ENCODE data around the gene SPDYE3. TPM values are rescaled to one million over a fixed set of nuclear protein-coding genes. Genes with fewer than 3 reads are reported as not detected.
"Not testable (repeated sequence)": the region's sequence is repeated elsewhere in the genome, so short reads cannot be mapped to it uniquely, and the experiment has no call there.

Gene SPDYE3
- polyA plus RNA-seq, 2 of the 4 experiments (the other 2 are of a cell fraction): 0.04 TPM

DNA sequence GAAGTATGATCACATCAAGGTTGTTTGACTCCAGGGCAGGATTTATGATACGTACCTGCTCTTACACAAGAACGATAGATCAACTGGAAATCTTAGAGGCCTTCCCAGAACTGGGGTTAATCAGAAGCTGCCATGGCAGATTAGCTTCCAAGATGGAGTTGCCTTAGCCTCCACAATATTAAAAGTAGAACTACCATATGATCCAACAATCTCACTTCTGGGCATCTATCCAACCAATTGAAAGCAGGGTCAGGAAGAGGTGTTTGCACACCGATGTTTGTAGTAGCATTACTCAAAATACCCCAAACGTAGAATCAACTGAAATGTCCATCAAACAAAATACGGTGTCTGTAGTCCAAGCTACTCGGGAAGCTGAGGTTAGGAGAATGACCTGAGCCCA lies 57.0 kb downstream of the SPDYE3 start:
- POLR2A ChIA-PET: no interaction called here
- H3K4me1 ChIP-seq: no peaks in the 10 kb centered on the region
- TF ChIP-seq FOSB (CRISPR knock-in tag; IDR thresholded peaks at IDR 0.05) (no peak), HOXA7 (CRISPR knock-in tag; IDR thresholded peaks at IDR 0.05) (0 out of 2 replicates have a peak, but pooled peaks have one; percentile 20)
- no peak overlapping the region for H3K27ac ChIP-seq
- DNase-seq (ENCODE audit: low read depth in 1 of 2, low spot score in 1 of 2) (no peak), ATAC-seq (no peak), FAIRE-seq (no peak)
- H3K4me2 ChIP-seq: no peak overlapping the region
- 78% methylated on average over 6 of the region's 6 CpGs for WGBS (ENCODE audit: missing lambda C conversion rate)
- no peaks in the 10 kb centered on the region for H3K9me3 ChIP-seq
- CTCF ChIA-PET: interaction anchor here (0.6 to 1.8 kb wide), 5 partner anchors 10 to 195 kb away, joined by 3 to 4 read pairs (median 4); no protein-coding TSS in a partner anchor
- H3K4me3 ChIP-seq: no peak overlapping the region

DNA sequence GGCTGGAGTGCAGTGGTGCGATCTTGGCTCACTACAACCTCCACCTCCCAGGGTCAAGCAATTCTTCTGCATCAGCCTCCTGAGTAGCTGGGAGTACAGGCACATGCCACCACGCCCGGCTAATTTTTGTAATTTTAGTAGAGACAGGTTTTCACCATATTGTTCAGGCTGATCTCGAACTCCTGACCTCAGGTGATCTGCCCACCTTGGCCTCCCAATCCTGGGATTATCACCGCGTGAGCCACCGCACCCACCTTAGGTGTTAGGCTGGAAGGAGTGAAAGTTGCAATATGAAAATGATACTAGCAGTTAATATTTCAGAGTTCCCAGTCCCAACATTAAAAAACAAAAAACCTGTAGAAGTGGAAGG lies 58.5 kb downstream of the SPDYE3 start:
- H3K27ac ChIP-seq; FAIRE-seq; H3K4me2 ChIP-seq; DNase-seq (ENCODE audit: low read depth in 1 of 2, low spot score in 1 of 2); POLR2A ChIA-PET; H3K4me3 ChIP-seq; H3K9me3 ChIP-seq; ATAC-seq; H3K4me1 ChIP-seq: not testable (repeated sequence)
- CTCF ChIA-PET: interaction anchor here (1.8 kb wide), 1 partner anchor 31 kb away, joined by 3 read pairs; no protein-coding TSS in a partner anchor
- 93% methylated on average over 7 of the region's 7 CpGs for WGBS (ENCODE audit: missing lambda C conversion rate)

DNA sequence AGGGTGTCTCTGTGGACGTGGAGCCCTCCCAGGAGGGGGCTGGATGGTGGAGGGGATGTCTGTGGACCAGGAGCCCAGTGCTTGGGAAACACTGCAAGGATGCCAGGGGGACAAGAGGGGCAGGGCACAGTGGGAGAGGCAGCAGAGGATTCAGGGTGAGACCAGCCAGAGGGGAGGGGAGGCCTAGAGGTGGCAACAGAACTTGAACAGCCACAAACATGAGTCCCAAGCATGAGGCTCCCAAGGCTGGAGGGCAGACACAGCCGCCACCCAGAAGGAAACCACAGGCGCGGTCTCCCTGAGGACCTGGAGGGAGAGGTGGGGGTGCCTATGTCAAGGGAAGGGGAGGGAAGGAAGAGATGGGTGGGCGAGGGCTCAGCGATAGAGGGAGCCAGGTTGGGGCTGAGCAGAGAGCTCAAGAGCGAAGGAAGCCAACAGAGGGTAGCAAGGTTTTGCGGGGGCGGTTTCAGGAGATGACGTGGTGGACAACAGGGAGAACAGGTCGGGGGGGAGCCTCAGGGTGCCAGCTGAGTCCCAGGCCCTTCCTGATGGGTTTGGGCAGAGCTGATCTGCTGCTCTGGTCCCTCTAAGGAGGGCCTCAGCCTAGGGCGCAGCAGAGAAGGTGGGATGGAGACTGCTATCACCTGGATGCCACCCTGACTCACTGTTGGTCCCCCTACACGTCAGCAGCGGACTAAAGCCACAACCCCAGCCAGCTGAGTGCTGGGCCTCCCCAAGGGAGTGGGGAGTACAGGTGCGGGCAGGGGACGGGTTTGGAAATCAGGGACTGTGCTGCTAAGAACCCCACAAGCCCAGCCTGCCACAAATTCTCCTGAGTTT lies 59.1 kb downstream of the SPDYE3 start:
- no peak for DNase-seq (ENCODE audit: low read depth in 1 of 2, low spot score in 1 of 2)
- CTCF ChIA-PET: no interaction called here
- 92% methylated on average over 16 of the region's 16 CpGs for WGBS (ENCODE audit: missing lambda C conversion rate)
- peak; percentile 15 to 23; a peak in 4 of 6 replicates for ATAC-seq
- POLR2A ChIA-PET: no interaction called here
- TF ChIP-seq POLR2A (IDR thresholded peaks at IDR 0.05; ENCODE audit: low read length) (no peak), POLR2AphosphoS2 (conservative IDR thresholded peaks at IDR 0.05; ENCODE audit: low read length) (peak; percentile 50)
- no peaks in the 10 kb centered on the region; the same call in 2 of the 3 replicates for H3K4me1 ChIP-seq
- no peak overlapping the region for H3K4me2 ChIP-seq
- no peak overlapping the region for H3K27ac ChIP-seq
- no peak for FAIRE-seq
- no peaks in the 10 kb centered on the region for H3K9me3 ChIP-seq
- H3K4me3 ChIP-seq: no peak overlapping the region

DNA sequence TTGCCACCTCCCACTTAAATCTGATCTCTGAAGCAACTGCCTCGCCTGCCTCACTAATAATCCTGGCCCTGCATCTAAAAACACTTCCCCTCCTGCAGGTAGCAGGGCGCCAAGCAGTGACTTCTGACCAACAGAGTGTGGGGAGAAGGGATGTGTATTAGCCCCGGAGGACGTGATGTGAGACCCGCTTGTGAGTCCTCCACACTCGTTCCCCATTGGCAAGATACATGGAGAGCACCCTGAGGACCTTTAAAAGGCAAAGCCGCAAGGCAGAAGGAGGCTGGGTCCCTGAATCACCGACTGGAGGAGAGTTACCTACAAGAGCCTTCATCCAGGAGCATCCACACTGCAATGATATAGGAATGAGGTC lies 59.7 kb downstream of the SPDYE3 start:
- DNase-seq (ENCODE audit: low read depth in 1 of 2, low spot score in 1 of 2): no peak
- no peak for FAIRE-seq
- TF ChIP-seq, protein P1, sequence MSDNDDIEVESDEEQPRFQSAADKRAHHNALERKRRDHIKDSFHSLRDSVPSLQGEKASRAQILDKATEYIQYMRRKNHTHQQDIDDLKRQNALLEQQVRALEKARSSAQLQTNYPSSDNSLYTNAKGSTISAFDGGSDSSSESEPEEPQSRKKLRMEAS (IDR thresholded peaks at IDR 0.05): no peak
- no peak for TF ChIP-seq ESRRA (IDR thresholded peaks at IDR 0.05; ENCODE audit: borderline replicate concordance, low read length)
- TF ChIP-seq, protein P2, sequence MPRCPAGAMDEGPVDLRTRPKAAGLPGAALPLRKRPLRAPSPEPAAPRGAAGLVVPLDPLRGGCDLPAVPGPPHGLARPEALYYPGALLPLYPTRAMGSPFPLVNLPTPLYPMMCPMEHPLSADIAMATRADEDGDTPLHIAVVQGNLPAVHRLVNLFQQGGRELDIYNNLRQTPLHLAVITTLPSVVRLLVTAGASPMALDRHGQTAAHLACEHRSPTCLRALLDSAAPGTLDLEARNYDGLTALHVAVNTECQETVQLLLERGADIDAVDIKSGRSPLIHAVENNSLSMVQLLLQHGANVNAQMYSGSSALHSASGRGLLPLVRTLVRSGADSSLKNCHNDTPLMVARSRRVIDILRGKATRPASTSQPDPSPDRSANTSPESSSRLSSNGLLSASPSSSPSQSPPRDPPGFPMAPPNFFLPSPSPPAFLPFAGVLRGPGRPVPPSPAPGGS (IDR thresholded peaks at IDR 0.05): no peak
- TF ChIP-seq, protein P3, sequence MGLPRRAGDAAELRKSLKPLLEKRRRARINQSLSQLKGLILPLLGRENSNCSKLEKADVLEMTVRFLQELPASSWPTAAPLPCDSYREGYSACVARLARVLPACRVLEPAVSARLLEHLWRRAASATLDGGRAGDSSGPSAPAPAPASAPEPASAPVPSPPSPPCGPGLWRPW (IDR thresholded peaks at IDR 0.05): no peak
- WGBS (ENCODE audit: missing lambda C conversion rate): 92% methylated on average over 8 of the region's 8 CpGs
- H3K4me1 ChIP-seq: peaks cover 4% of the 10 kb centered on the region; the same call in 2 of the 3 replicates
- ChIA-PET CTCF (no interaction called here), POLR2A (no interaction called here)
- peak; percentile 3 to 5; a peak in 3 of 6 replicates for ATAC-seq
- H3K27ac ChIP-seq: no peak overlapping the region
- H3K4me2 ChIP-seq: no peak overlapping the region
- H3K9me3 ChIP-seq: no peaks in the 10 kb centered on the region
- H3K4me3 ChIP-seq: no peak overlapping the region

DNA sequence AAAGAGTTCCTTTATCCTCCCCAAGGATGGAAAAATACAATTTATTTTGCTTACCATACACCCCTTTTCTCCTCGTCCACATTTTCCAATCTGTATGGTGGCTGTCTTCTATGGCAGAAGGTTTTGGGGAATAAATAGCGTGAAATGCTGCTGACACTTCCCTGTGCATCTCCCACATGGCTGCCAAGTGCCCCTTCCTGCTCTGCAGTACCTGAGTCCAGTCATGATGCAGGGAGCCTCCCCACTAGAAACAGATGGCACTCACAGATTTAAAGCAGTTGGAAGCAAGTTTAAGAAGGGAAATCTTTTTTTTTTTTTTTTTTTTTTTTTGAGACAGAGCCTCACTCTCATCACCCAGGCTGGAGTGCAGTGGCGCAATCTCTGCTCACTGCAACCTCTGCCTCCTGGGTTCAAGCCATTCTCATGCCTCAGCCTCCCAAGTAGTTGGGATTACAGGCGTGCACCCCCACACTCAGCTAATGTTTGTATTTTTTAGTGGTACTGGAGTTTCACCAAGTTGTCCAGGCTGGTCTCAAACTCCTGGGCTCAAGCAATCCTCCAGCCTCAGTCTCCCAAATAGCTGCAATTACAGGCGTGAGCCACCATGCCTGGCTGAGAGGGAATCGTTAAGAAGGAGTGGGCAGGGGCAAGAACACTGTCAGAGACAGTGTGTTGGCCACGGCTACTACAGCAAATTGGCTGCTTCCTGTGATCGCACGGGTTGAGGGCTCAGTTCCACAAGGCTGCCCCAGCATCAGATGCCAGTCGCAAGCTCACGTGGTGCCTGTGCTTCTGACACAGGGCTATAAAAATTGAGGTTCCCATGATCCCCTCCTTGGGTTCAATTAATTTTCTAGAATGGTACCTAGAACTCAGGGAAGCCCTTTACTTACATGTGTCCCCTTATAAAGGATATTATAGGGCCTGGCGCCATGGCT lies 60.4 kb downstream of the SPDYE3 start:
- DNase-seq (ENCODE audit: low read depth in 1 of 2, low spot score in 1 of 2): no peak
- POLR2A ChIA-PET: no interaction called here
- Histone ChIP-seq H3K27ac (no peak overlapping the region), H3K9me3 (no peaks in the 10 kb centered on the region), H3K4me1 (peaks cover 7% of the 10 kb centered on the region; the same call in 2 of the 3 replicates), H3K4me3 (no peak overlapping the region), H3K4me2 (no peak overlapping the region)
- no peak; a peak in 1 of 4 replicates for TF ChIP-seq CEBPB (IDR thresholded peaks at IDR 0.05)
- no peak for TF ChIP-seq BHLHE40 (IDR thresholded peaks at IDR 0.05; ENCODE audit: low read depth, low read length)
- no peak for TF ChIP-seq CHD2 (IDR thresholded peaks at IDR 0.05; ENCODE audit: low read length, partially characterized antibody)
- TF ChIP-seq RFX5 (IDR thresholded peaks at IDR 0.05): no peak
- TF ChIP-seq TP53 (CRISPR knock-in tag; IDR thresholded peaks at IDR 0.05): no peak
- no peak for TF ChIP-seq POLR2A (IDR thresholded peaks at IDR 0.05; ENCODE audit: low read length)
- no peak for TF ChIP-seq POLR2AphosphoS2 (conservative IDR thresholded peaks at IDR 0.05; ENCODE audit: low read length)
- no peak for TF ChIP-seq FOSL2 (IDR thresholded peaks at IDR 0.05)
- no peak for TF ChIP-seq FOSL2 (CRISPR knock-in tag; IDR thresholded peaks at IDR 0.05)
- no peak for TF ChIP-seq EHMT2 (IDR thresholded peaks at IDR 0.05; ENCODE audit: low read depth)
- no peak for TF ChIP-seq HEYL (CRISPR knock-in tag; IDR thresholded peaks at IDR 0.05)
- TF ChIP-seq ZC3H11A (IDR thresholded peaks at IDR 0.05): no peak
- TF ChIP-seq, protein P4, sequence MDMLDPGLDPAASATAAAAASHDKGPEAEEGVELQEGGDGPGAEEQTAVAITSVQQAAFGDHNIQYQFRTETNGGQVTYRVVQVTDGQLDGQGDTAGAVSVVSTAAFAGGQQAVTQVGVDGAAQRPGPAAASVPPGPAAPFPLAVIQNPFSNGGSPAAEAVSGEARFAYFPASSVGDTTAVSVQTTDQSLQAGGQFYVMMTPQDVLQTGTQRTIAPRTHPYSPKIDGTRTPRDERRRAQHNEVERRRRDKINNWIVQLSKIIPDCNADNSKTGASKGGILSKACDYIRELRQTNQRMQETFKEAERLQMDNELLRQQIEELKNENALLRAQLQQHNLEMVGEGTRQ (IDR thresholded peaks at IDR 0.05): no peak
- no peak for TF ChIP-seq SREBF2 (IDR thresholded peaks at IDR 0.05)
- no peak for TF ChIP-seq HDAC2 (IDR thresholded peaks at IDR 0.05)
- no peak for TF ChIP-seq NFE2L2 (conservative IDR thresholded peaks at IDR 0.05; ENCODE audit: low read length)
- no peak for TF ChIP-seq EHF (CRISPR knock-in tag; IDR thresholded peaks at IDR 0.05)
- no peak for ATAC-seq
- CTCF ChIA-PET: interaction anchor here (0.7 to 1.0 kb wide), 2 partner anchors 9 to 23 kb away, joined by 3 read pairs; no protein-coding TSS in a partner anchor
- no peak for FAIRE-seq
- WGBS (ENCODE audit: missing lambda C conversion rate): 89% methylated on average over 12 of the region's 12 CpGs

All from A549 (cell line).